Stimulated activated naive B cell treated with anti-CD40 and anti-IgM and Interleukin-4, amounts not matched to agents 10 μg/mL and 1 μg/mL and 100 μg/mL, for 72 hours (primary cell): ENCODE data around the gene BICDL2.

ENCODE experiments used
- ATAC-seq, 2 donors: fragments of 150-1000 bp; cut with Tn5 transposase; replicated peaks; 2 replicates each; pipeline ENCODE4 v1.10.0; 2021; ENCODE audit warnings: moderate library complexity in 1 of 2
- DNase-seq: peaks from one replicate; pipeline ENCODE4 v3.0.0; 2021
- H3K27ac Mint-ChIP-seq: one replicate; pipeline ENCODE4 v1.8.0; 2022; ENCODE audit warnings: mild to moderate bottlenecking, mixed read lengths
- H3K27me3 Mint-ChIP-seq, 2 donors: one replicate each; pipeline ENCODE4 v1.8.0; 2022; ENCODE audit warnings: mixed read lengths in 2 of 2
- H3K36me3 Mint-ChIP-seq, 2 donors: one replicate each; pipeline ENCODE4 v1.8.0; 2022; ENCODE audit warnings: mixed read lengths in 2 of 2, mild to moderate bottlenecking in 1 of 2
- H3K4me1 Mint-ChIP-seq, 2 donors: one replicate each; pipeline ENCODE4 v1.8.0; 2022; ENCODE audit warnings: mixed read lengths in 2 of 2, mild to moderate bottlenecking in 1 of 2
- H3K4me3 Mint-ChIP-seq, 2 donors: one replicate each; pipeline ENCODE4 v1.8.0; 2022; ENCODE audit warnings: mild to moderate bottlenecking in 2 of 2, mixed read lengths in 2 of 2, moderate library complexity in 1 of 2
- H3K9me3 Mint-ChIP-seq, 2 donors: one replicate each; pipeline ENCODE4 v1.8.0; 2022; ENCODE audit warnings: mixed read lengths in 2 of 2, mild to moderate bottlenecking in 1 of 2

The BICDL2 gene

DNA sequence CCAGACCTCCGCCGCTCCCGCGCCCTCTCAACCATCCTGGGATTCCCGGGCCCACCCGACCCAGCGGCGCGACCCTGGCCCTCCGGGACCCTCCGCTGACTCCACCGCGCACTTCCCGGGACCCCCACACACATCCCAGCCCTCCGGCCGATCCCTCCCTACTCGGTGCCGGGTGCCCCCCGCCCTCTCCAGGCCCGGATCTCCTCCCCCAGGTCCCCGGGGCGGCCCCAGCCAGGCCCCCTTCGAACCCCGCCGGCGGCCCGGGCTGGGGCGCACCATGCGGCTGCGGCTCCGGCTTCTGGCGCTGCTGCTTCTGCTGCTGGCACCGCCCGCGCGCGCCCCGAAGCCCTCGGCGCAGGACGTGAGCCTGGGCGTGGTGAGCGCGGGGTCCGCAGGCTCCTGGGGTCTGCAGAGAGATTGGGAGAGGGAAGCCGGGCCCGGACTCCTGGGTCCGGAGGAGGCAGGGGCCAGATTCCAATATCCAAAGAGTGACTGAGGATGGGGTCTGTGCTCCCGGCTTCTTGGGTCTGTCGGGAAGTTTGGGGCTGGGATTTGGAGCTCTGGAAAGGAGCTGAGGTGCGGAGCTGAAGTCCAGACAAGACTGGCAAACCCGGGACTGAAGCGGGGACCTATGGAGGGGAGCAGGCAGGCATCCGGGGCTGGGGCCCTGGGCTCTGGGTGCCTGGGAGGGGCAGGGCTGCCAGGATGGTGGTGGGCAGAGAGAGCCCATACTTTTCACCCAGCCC lies 10.1 kb upstream of the BICDL2 start:
- ATAC-seq, result peak in 1 of 2 donors; percentile 22
- peaks cover 10 to 33% of the 10 kb centered on the region in 2 donors for H3K4me1 Mint-ChIP-seq
- peaks cover 47 to 58% of the 10 kb centered on the region in 2 donors for H3K27me3 Mint-ChIP-seq
- no peaks in the 10 kb centered on the region for H3K36me3 Mint-ChIP-seq
- no peak for DNase-seq
- H3K27ac Mint-ChIP-seq, result no peak overlapping the region
- H3K4me3 Mint-ChIP-seq, result peak overlapping the region; percentile 56 to 62
- H3K9me3 Mint-ChIP-seq, result no peaks in the 10 kb centered on the region

DNA sequence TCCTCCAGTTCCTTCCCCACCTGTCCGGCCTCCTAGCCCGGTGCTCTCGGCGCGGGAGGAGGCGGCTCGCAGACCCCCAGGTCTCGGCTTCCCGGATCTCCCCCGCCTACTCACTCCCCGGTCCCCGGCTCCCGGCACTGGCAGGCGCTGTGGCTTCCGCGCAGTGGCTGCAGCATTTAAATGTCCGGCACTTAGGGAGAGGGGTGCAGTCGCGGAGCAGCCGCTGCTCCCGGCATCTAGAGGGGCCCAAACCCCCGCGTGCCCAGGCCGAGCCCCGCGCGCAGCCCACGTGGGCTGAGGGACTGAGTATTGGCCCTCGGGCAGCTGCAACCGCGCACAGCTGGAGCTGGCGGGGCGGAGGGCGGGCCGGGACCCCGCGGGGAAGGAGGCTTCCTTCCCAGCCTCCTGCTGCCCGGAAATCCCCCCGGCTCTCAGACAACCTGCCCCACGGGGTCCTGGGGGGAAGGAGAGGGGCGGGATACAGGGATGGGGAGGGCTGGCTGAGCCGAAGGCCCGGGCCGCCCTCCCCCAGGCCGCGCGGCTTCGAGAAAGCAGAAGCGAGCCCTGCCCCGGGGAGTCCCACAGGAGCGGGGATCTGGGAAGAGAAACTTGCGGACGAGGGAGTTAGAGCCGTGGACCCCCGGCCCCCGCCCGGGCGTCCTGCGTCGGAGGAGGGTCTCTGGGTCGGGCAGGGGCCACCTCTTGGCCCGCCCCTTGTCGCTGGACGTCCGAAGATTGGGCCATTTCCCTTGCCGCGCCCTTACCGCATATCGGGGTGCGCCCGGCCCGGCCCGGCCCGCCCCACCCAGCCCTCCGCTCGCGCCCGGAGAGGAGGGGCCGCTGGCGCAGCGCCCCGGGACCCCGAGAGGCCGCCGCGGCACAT lies 9.3 kb upstream of the BICDL2 start, which contains the start of gene MMP25:
TSS of gene MMP25 (plus strand) at position 804 of the 883 bp plus-strand sequence. CDS start 357 bp downstream, outside the sequence.
- Mint-ChIP-seq H3K4me3 (peak within 1 kb of the TSS; percentile 84 to 85), H3K9me3 (no peaks in the 10 kb centered on the region), H3K27ac (peak within 1 kb of the TSS; percentile 42), H3K27me3 (peaks cover 47 to 59% of the 10 kb centered on the region in 2 donors), H3K4me1 (peaks cover 10 to 33% of the 10 kb centered on the region in 2 donors), H3K36me3 (no peaks in the 10 kb centered on the region)
- ATAC-seq, result peak; percentile 84 to 86
- peak; percentile 46 for DNase-seq

- ATAC-seq, result no peak
- peaks cover 0 to 4% of the 10 kb centered on the region in 2 donors for H3K36me3 Mint-ChIP-seq
- no peaks in the 10 kb centered on the region for H3K9me3 Mint-ChIP-seq
- H3K4me3 Mint-ChIP-seq, result peak overlapping the region; percentile 84 to 85
- H3K27ac Mint-ChIP-seq, result no peak overlapping the region
- peaks cover 10 to 33% of the 10 kb centered on the region in 2 donors for H3K4me1 Mint-ChIP-seq
- DNase-seq, result no peak
- H3K27me3 Mint-ChIP-seq, result peaks cover 45 to 72% of the 10 kb centered on the region in 2 donors
Measured at GRCh38 chr16:3044708-3045107, 8.0 kb upstream of the BICDL2 start.

DNA sequence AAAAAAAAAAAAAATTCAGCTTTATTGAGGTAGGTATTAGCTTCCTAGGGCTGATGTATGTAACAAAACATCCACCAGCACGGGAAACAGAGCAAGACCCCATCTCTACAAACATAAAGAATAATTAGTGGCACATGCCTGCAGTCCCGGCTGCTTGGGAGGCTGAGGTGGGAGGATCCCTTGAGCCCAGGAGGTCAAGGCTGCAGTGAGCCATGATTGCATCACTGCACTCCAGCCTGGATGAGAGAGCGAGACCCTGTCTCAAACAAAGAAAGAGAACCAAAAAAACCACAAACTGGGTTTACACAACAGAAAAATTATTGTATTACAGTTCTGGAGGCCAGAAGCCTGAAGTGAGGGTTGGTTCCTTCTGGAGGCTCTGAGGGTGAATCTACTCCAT lies 5.6 kb upstream of the BICDL2 start:
- Mint-ChIP-seq H3K4me3 (no peak overlapping the region), H3K9me3 (no peaks in the 10 kb centered on the region), H3K27ac (no peak overlapping the region), H3K36me3 (peaks cover 0 to 4% of the 10 kb centered on the region in 2 donors), H3K4me1 (peaks cover 6 to 25% of the 10 kb centered on the region in 2 donors), H3K27me3 (peaks cover 50 to 74% of the 10 kb centered on the region in 2 donors)
- DNase-seq, result no peak
- no peak for ATAC-seq

GRCh38 chr16:3038896-3039295 lies 2.2 kb upstream of the BICDL2 start:
- H3K4me1 Mint-ChIP-seq, result peaks cover 6 to 14% of the 10 kb centered on the region in 2 donors
- DNase-seq (no peak), ATAC-seq (no peak)
- H3K27ac Mint-ChIP-seq, result no peak overlapping the region
- no peak overlapping the region for H3K4me3 Mint-ChIP-seq
- H3K9me3 Mint-ChIP-seq, result no peaks in the 10 kb centered on the region
- H3K36me3 Mint-ChIP-seq, result peaks cover 1 to 4% of the 10 kb centered on the region in 2 donors
- peaks cover 64 to 77% of the 10 kb centered on the region in 2 donors for H3K27me3 Mint-ChIP-seq

DNA sequence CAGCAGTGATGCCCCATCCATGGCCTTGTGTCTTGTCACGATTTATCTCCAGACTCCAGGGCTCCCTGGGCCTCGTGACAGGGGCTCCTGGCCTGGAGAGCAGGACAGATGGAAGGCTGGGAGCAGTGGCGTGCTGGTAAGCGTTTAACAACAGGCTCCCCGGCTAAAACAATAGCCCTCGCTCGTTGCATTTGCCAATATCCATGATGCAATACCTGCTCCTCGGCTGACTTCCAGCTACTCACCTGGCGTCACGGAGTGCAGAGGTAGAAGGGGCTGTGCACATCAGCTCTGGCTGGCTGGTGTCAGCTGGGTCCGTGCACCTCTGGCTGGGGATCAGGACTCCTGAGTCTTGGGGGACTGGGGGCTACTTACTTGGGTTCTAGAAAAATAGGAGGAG lies 1.5 kb upstream of the BICDL2 start:
- no peaks in the 10 kb centered on the region for H3K9me3 Mint-ChIP-seq
- ATAC-seq (no peak), DNase-seq (no peak)
- peaks cover 6 to 14% of the 10 kb centered on the region in 2 donors for H3K4me1 Mint-ChIP-seq
- peaks cover 64 to 77% of the 10 kb centered on the region in 2 donors for H3K27me3 Mint-ChIP-seq
- no peak overlapping the region for H3K4me3 Mint-ChIP-seq
- peaks cover 1 to 4% of the 10 kb centered on the region in 2 donors for H3K36me3 Mint-ChIP-seq
- no peak overlapping the region for H3K27ac Mint-ChIP-seq

- H3K4me3 Mint-ChIP-seq, result peak overlapping the region; percentile 29 to 66
- no peak for ATAC-seq
- peaks cover 74 to 91% of the 10 kb centered on the region in 2 donors for H3K27me3 Mint-ChIP-seq
Measured at GRCh38 chr16:3035972-3036725, 595 bp downstream of the BICDL2 start.

GRCh38 chr16:3035289-3035971 lies 1.3 kb downstream of the BICDL2 start:
- peaks cover 79 to 91% of the 10 kb centered on the region in 2 donors for H3K27me3 Mint-ChIP-seq
- no peak for ATAC-seq

More at GRCh38 chr16:3035972-3036725, 595 bp downstream of the BICDL2 start:
- H3K9me3 Mint-ChIP-seq, result no peaks in the 10 kb centered on the region
- H3K36me3 Mint-ChIP-seq, result peaks cover 1 to 4% of the 10 kb centered on the region in 2 donors
- no peak for DNase-seq
- H3K4me1 Mint-ChIP-seq, result peaks cover 11 to 21% of the 10 kb centered on the region in 2 donors
- H3K27ac Mint-ChIP-seq, result no peak overlapping the region

DNA sequence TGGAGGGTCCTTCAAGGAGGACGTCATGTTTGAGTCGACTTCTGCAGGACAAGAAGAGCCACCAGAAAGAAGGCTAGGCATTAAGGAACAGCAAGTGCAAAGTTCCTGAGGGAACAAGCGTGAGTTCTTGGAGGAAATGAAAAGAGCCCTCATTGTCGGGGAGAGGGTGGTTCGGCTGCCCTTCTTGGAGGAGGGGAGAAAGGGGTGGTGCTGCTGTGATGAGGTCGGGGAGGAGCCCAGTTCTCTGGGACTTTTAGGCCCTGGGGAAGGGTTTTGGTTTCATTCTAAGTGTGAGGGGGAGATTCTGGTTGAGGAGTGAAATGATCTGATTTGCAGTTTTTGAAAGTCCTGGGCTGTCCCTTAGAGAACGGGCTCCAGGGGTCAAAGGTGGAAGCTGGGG lies 4.1 kb downstream of the BICDL2 start:
- ATAC-seq, result peak in 1 of 2 donors; percentile 28
- no peak for DNase-seq
- no peak overlapping the region for H3K4me3 Mint-ChIP-seq
- H3K4me1 Mint-ChIP-seq, result peaks cover 23 to 52% of the 10 kb centered on the region in 2 donors
- no peak overlapping the region for H3K27ac Mint-ChIP-seq
- peaks cover 0 to 4% of the 10 kb centered on the region in 2 donors for H3K36me3 Mint-ChIP-seq
- peaks cover 76 to 89% of the 10 kb centered on the region in 2 donors for H3K27me3 Mint-ChIP-seq
- no peaks in the 10 kb centered on the region for H3K9me3 Mint-ChIP-seq

More at GRCh38 chr16:3035289-3035971, 1.3 kb downstream of the BICDL2 start:
- H3K36me3 Mint-ChIP-seq, result peaks cover 1 to 3% of the 10 kb centered on the region in 2 donors
- H3K4me1 Mint-ChIP-seq, result peaks cover 11 to 25% of the 10 kb centered on the region in 2 donors
- H3K4me3 Mint-ChIP-seq, result peak overlapping the region; percentile 29 to 66
- no peak overlapping the region for H3K27ac Mint-ChIP-seq
- DNase-seq, result no peak
- H3K9me3 Mint-ChIP-seq, result no peaks in the 10 kb centered on the region

- DNase-seq, result no peak
- Mint-ChIP-seq H3K4me1 (peaks cover 18 to 52% of the 10 kb centered on the region in 2 donors), H3K36me3 (peaks cover 18 to 20% of the 10 kb centered on the region in 2 donors), H3K4me3 (peak overlapping the region in 1 of 2 donors; percentile 1), H3K27ac (no peak overlapping the region), H3K27me3 (peaks cover 65 to 74% of the 10 kb centered on the region in 2 donors), H3K9me3 (no peaks in the 10 kb centered on the region)
- no peak for ATAC-seq
Measured at GRCh38 chr16:3030222-3031212, 6.2 kb downstream of the BICDL2 start.

GRCh38 chr16:3029491-3030221 lies 7.1 kb downstream of the BICDL2 start:
- H3K9me3 Mint-ChIP-seq, result no peaks in the 10 kb centered on the region
- H3K27ac Mint-ChIP-seq, result no peak overlapping the region
- peaks cover 57 to 65% of the 10 kb centered on the region in 2 donors for H3K27me3 Mint-ChIP-seq
- DNase-seq (no peak), ATAC-seq (peak in 1 of 2 donors; percentile 34)
- peaks cover 20 to 21% of the 10 kb centered on the region in 2 donors for H3K36me3 Mint-ChIP-seq
- H3K4me1 Mint-ChIP-seq, result peaks cover 20 to 56% of the 10 kb centered on the region in 2 donors
- peak overlapping the region; percentile 1 to 37 for H3K4me3 Mint-ChIP-seq
